Left forelimb (tissue), 1 donor: ENCODE data around the gene CD320.
"Not testable (repeated sequence)": the region's sequence is repeated elsewhere in the genome, so short reads cannot be mapped to it uniquely, and the experiment has no call there.

Source experiments
- DNase-seq: peaks from one replicate; pipeline ENCODE4 v3.0.0-alpha.2; 2018; ENCODE audit warnings: low spot score

Gene CD320

GRCh38 chr19:8307965-8308866, at the start of gene CD320:
TSS of gene CD320 (minus strand) at chr19:8308358. CDS start at chr19:8308290, 68 bp downstream.
- peak; percentile 94 for DNase-seq

- no peak for DNase-seq
Measured at GRCh38 chr19:8357007-8357521, 48.9 kb upstream of the CD320 start.

- DNase-seq, result no peak
Measured at GRCh38 chr19:8355631-8356402, 47.7 kb upstream of the CD320 start.

DNA sequence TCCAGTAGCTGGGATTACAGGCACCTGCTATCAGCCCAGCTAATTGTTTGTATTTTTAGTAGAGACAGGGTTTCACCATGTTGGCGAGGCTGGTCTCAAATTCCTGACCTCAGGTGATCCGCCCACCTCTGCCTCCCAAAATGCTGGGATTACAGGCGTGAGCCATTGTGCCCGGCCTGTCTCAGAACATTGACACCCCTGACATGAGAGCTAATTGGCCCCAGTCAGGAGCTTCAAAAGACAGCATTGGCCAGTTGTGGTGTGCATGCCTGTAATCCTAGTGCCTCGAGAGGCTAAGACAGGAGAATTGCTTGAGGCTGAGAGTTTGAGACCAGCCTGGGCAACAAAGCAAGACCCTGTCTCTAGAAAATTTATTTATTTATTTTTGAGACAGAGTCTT, 44.7 kb upstream of the CD320 start:
- DNase-seq, result not testable (repeated sequence)

GRCh38 chr19:8352134-8352827, 44.1 kb upstream of the CD320 start:
- DNase-seq, result no peak

DNA sequence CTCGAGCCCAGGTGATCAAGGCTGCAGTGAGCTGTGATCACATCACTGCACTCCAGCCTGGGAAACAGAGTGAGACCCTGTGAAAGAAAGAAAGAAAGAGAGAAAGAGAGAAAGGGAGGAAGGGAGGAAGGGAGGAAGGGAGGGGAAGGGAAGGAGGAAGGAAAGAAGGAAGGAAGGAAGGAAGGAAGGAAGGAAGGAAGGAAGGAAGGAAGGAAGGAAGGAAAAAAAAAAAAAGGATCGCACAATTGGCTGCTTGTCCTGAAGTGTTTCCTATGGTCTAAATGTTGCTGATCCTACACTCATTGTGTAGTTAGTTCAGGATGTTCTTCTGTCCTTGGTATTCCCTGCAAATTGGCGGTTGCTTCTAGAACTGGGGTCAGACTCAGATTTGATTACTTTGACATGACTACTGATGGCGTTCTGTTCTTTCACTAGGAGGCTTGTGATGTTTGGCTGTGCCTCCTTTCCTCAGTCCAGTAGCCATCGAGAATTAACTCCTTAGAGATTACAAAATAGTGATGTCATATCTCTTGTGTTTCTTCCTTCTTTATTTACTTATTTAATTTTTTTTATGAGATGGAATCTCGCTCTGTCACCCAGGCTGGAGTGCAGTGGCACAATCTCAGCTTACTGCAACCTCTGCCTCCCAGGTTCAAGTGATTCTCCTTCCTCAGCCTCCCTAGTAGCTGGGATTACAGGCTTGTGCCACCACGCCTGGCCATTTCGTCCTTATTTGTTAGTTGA, 41.6 kb upstream of the CD320 start:
- not testable (repeated sequence) for DNase-seq

GRCh38 chr19:8343483-8343844, 35.3 kb upstream of the CD320 start:
- no peak for DNase-seq

DNA sequence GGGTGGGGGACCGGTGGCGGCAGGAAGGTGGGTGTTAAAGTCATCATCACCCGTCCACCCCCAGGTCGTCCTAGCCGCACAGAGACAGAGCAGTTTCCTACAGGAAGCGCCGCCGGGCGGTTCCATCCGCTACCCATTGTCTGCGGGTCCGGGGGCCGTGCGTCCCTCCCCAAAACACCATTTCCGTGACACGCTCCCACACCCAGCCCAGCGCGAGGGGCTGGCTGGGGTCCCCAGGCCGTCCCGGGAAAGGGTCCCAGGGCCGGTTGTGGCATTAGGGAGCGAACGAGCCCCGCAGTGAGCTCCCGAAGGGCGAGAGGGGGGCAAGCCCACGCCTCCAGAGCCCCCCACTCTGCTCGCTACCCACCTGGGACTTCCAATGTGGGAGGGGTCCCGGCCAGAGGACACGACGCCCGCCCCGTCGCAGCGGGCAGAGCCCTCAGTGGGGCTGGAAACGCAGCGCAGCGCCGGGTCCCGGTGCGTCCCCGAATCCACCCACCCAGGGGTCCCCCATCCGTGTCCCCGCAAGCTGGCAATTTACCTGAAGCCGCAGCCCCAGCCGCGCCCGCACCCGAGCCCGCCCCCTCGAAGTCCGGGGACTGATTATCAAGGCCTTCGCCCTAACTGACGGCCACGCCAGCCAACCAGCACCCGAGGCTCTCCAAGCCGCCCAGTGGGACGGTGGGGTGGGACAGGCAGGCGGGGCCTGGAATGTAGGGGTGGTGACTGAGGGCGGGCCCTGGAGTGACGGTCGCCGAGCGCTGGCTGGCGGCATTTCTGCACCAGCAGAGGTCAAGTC, 34.7 kb upstream of the CD320 start, which contains the start of gene KANK3:
Gene KANK3 (minus strand): TSS at position 579 of the 799 bp plus-strand sequence. CDS start 5,434 bp downstream, outside the sequence.
- DNase-seq, result peak; percentile 86

DNA sequence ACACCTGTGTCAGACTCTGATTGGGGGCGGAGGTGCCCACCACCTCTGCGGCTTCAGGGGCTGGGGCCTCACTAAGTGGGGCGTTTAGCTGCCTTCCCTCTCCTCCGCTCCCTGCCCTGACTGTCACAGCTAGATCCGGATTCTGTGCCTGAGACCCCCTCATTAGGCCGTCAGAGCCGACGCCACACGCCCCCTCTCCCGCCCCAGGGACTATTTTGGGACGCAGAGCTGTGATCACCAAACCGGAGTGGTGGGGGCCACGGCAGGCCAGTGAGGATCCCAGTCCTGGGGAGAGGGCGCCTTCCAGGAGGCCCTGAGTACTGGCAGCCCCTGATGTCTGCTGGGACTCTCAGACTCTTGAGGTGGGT, 34.1 kb upstream of the CD320 start:
- no peak for DNase-seq

- DNase-seq, result not testable (repeated sequence)
Measured at GRCh38 chr19:8341504-8341903, 33.3 kb upstream of the CD320 start.

- no peak for DNase-seq
Measured at GRCh38 chr19:8340341-8341096, 32.4 kb upstream of the CD320 start.

DNA sequence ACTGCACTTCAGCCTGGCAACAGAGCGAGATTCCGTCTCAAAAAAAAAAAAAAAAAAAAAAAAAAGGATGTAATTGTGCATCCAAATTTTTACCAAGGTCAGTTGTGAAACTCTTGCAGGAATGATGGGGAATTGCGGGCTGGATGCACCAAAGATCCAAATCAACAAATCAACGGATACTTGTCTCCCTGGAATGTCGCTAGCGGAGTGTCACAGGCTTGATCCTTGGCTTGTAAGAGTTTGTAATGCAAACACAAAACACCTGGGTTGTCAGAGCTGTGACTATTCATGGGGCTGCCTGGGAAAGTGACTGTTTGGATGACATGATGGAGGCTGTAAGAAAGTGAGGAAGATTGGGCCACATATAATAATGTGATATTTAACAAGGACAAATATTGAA, 30.7 kb upstream of the CD320 start:
- DNase-seq, result no peak

DNA sequence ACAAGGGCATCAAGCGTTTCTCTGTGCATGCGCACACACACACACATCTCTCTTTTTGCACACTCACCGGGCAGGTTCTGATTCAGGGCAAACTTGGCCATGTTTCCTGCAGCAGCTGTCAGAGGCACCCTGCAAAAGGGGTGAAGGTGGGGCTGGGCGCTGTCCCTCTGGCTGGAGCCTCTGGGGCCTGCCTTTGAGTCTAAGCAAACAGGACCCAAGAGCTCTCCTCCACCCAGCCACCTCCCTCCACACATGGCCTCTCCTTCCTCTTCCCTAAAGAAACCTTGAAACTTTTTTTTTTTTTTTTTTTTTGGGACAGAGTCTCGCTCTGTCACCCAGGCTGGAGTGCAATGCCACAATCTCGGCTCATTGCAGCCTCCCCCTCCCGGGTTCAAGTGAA, 29.6 kb upstream of the CD320 start:
- DNase-seq, result no peak

DNA sequence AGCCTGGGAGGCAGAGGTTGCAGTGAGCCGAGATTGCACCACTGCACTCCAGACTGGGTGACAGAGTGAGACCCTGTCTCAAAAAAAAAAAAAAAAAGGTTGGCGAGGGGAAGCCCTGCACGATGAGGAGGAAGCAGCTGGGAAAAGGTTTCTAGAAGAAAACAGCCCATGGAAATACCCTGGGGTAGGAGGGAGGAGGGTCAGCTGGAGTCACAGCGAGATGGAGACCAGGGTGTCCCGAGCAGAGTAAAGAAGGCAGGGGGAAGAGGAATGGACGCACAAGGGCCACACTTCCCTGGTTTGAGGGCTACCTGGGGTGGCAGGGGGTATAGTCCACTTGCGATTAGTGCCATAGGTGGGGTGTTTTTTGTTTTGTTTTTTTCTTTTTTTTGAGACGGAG, 28.5 kb upstream of the CD320 start:
- DNase-seq, result no peak

DNA sequence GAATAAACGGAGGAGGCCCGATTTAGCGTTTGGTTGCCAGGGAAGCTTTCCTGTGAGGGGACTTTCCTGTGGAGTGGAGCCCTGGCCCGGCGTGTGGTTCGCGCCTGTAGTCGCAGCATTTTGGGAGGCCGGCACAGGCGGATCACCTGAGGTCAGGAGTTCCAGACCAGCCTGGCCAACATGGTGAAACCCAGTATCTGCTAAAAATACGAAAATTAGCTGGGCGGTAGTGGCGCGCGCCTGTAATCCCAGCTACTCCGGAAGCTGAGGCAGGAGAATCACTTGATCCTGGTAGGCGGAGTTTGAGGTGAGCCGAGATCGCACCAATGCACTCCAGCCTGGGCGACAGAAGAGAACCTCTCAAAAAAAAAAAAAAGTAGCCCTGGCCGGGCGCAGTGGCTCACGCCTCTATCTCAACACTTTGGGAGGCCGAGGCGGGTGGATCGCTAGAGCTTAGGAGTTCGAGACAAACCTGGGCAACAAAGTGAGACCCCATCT, 28.0 kb upstream of the CD320 start:
- DNase-seq, result no peak

GRCh38 chr19:8335343-8336071, 27.3 kb upstream of the CD320 start:
- DNase-seq, result no peak

GRCh38 chr19:8334458-8335342, 26.5 kb upstream of the CD320 start:
- DNase-seq, result no peak
